Regular cardiac myocyte (primary cell): ENCODE measurements around the gene ESD. TPM values are rescaled to one million over a fixed set of nuclear protein-coding genes. Genes with fewer than 3 reads are reported as not detected.

Experiments used
- total RNA-seq: library from RNA; depleted of rRNA; stranded (reverse); fragments of >200 nt; gene quantifications from 2 replicates; pipeline ENCODE4 v1.2.3, GENCODE V29; 2014

Gene ESD
- total RNA-seq = 93.9 and 98.9 TPM in 2 replicates

GRCh38 chr13:46796515-46797474, at the start of gene ESD:
ESD (minus strand) TSS chr13:46797161; CDS start chr13:46791413, 5,748 bp downstream.

Other genes with a start within 250 kb of the ESD start
- 6.2 and 8.6 TPM in 2 replicates for gene LRCH1, start 244.0 kb downstream of the ESD start, total RNA-seq
- gene HTR2A, start 99.9 kb upstream of the ESD start, total RNA-seq = 0.19 and 4.8 TPM in 2 replicates